ENCODE measurements around the gene IRAK3.
"Not testable (repeated sequence)": the region's sequence is repeated elsewhere in the genome, so short reads cannot be mapped to it uniquely, and the experiment has no call there.

The IRAK3 gene

DNA sequence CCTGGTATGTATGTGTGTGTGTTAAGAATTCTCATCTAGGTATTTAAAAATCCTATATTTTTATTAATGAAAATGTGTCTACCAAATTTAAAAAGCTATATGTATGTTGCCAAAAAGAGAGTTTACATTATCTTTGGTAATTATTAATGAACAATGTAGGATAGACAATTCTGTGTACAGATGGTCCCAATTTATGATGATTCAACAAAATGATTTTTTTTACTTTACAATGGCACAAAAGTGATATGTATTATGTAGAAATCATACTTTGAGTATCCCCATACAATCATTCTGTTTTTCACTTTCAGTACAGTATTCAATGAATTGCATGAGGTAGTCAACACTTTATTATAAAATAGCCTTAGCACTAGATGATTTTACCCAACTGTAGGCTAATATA lies 39.4 kb downstream of the IRAK3 start:
- no peak for DNase-seq

DNA sequence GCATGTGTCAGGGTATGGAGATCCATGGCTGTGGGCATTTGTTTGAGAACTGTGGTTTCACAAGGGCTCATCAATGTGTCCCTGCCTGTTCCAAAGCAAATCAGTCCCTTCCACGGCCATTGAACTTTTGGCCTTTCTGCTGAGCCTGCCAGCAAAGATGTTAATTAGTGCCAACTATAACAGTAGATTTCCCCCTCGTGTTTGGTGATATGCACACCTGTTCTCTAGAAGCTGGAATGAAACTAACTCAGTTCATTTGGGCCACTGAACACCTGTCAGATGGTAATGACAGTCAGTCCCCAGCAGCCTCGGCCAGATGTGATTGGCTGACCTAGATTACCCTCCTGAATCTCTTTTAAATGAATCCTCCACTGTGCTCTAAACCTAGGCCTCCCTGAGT lies 43.2 kb downstream of the IRAK3 start:
- no peak for DNase-seq

GRCh38 chr12:66234037-66234693 lies 45.2 kb downstream of the IRAK3 start:
- DNase-seq, result peak; percentile 28 to 29

DNA sequence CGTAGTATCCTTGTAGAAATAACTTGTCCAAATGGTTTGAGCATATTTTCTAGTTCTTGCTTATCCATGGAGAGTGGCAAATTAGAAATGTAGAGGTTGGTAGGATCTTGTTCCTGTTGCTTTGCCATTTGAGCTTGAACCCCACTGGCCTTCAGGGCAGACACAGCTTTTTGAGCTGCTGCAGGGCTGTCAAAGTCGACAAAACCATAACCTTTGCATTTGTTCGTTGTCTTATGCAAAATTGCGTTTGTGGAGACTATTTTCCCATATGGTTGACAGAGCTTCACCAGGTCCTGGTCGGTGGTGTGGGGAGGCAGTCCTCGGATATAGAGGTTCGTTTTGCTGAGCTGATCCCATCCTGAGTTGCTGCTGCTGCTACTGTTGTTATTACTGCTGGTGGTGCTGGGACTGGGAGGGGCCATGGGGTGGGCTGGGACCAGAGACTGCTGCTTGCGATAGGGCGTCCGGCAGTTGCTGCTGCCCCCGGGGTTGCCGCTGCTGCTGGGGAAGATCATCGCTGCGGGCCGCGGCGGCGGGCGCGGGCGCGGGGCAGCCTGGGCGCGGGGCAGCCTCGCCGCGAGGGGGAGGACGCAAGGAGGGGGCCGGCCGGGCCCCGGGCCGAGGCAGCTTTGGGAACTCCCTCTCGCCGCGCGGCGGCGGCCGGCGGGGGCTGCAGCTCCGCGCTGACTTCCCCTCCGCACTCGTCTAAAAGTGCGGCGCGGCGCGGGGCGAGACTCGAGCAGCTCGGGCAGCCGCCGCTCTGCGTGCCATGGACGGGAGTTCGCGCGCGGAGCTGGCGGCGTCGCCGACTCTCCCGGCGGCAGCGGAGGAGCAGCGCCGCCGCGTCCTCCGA lies 46.0 kb downstream of the IRAK3 start:
- DNase-seq, result peak; percentile 50 to 62

- no peak for DNase-seq
These were observed 46.7 kb downstream of the IRAK3 start for GRCh38 chr12:66235626-66236281.

DNA sequence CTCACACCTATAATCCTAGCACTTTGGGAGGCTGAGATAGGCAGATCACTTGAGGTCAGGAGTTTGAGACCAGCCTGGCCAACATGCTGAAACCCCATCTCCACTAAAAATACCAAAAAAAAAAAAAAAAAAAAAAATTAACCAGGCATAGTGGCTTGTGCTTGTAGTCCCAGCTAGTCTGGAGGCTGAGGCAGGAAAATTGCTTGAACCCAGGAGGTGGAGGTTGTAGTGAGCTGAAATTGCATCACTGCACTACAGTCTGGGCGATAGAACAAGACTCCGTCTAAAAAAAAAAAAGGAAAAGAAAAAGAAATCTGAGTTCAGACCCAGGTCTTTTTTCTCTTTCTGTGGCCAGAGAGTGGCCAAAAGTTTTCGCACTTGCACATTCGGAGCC lies 47.3 kb downstream of the IRAK3 start:
- not testable (repeated sequence) for DNase-seq

DNA sequence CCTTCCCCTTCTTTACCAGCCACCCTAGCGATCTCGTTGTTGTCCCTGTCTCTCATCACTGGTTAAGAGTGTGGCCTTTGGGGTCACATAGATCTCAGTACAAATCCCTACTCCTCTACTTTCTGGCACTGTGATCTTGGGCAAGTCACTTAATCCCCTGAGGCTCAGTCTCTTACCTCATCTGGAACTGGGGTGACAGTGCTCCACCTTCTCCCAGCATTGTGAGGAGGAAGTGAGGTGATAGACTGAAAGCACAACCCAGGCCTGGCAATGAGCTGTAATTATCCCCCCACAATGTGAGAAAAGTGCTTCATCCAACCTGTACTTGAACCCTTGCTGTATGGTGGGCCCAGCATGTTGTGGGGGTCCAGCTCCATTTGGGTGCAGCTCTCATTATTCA lies 48.0 kb downstream of the IRAK3 start:
- no peak for DNase-seq

- no peak for DNase-seq
These were observed 48.6 kb downstream of the IRAK3 start for GRCh38 chr12:66237505-66238175.

- no peak for DNase-seq
These were observed 50.3 kb downstream of the IRAK3 start for GRCh38 chr12:66239295-66239694.

- no peak for DNase-seq
These were observed 51.2 kb downstream of the IRAK3 start for GRCh38 chr12:66240096-66240820.

- DNase-seq, result no peak
These were observed 52.3 kb downstream of the IRAK3 start for GRCh38 chr12:66241061-66242043.

- no peak for DNase-seq
These were observed 53.3 kb downstream of the IRAK3 start for GRCh38 chr12:66242311-66242710.

DNA sequence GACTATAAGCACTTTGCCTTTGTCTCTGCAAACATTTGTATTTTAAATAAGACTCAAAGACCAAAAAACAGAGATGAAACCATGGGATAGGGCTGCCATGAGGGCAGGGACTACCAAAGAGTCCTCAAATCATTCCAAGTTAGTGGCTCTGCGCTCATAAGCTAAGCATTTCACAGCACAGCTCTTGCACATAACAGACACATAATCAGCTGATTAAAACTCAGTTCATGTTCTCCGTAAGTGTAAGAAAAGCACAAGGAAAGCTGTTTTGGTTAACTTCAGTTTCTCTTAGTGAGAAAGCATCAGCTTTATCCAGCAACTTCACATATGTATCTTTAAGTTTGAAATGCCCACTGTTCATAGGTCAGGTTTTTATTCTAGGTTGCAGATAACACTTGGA lies 54.9 kb downstream of the IRAK3 start:
- DNase-seq, result no peak

- no peak for DNase-seq
These were observed 55.4 kb downstream of the IRAK3 start for GRCh38 chr12:66244446-66244845.

DNA sequence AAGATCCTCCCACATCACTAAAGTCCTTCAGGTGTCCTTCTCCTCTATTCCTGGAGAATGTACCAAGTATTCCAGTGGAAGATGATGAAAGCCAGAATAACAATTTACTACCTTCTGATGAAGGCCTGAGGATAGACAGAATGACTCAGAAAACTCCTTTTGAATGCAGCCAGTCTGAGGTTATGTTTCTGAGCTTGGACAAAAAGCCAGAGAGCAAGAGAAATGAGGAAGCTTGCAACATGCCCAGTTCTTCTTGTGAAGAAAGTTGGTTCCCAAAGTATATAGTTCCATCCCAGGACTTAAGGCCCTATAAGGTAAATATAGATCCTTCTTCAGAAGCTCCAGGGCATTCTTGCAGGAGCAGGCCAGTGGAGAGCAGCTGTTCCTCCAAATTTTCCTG lies 58.7 kb downstream of the IRAK3 start:
- DNase-seq, result no peak

DNA sequence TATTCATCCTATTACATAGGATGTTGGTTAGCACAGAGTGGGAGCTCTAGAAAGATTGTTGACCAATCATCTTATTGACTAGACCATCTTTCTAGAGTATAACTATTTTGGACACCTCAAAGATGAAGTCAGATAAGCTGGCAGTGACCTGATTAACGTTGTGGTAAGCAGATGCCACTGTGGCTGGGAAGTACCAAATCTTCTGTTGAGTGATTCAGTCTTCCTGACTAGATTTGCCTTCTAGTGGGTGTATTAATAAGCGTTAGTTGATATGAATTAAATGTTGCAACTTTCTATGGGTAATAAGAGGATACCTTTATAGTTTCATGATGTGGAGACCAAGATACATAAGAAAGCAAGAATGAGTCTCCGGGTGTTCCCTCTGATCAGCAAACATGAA lies 62.0 kb downstream of the IRAK3 start:
- no peak for DNase-seq

GRCh38 chr12:66252771-66253170 lies 63.8 kb downstream of the IRAK3 start:
- DNase-seq, result no peak

- DNase-seq, result no peak
These were observed 66.7 kb downstream of the IRAK3 start for GRCh38 chr12:66255737-66256136.

GRCh38 chr12:66258011-66258410 lies 69.0 kb downstream of the IRAK3 start:
- DNase-seq, result no peak

GRCh38 chr12:66262737-66263136 lies 73.7 kb downstream of the IRAK3 start:
- DNase-seq, result no peak

DNA sequence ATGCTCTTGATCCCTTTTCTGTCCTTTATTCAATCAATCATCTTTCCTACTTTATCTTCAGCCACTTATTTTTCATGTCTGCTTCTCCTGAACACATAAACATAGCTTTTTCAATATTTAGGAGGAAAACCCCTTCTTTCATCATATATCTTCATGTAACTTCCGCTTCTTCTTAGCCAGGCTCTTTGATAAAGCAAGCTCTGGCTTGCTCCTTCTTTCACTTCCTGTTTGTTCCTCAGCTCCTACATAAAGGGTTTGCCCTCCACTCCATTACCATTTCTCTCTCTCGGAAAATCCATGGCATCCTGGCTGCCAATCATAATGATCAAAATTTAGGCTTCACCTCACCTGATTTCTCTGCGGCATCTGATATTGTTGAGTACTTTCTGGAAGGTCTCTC lies 79.5 kb downstream of the IRAK3 start:
- no peak for DNase-seq

Data from activated T-cell treated with anti-CD3 and anti-CD28 coated beads, Interleukin-2, amount 50 U/mL, for 48 hours (primary cell).